Right lobe of liver (tissue), 6 donors: ENCODE results near the gene GABPA. TPM values are rescaled to one million over a fixed set of nuclear protein-coding genes. Genes with fewer than 3 reads are reported as not detected.
"Not testable (repeated sequence)": the region's sequence is repeated elsewhere in the genome, so short reads cannot be mapped to it uniquely, and the experiment has no call there.

Source experiments
- ATAC-seq, 4 donors: fragments of 200-7000 bp; cut with Tn5 transposase; one replicate each; pipeline ENCODE4 v1.9.1; 2020; ENCODE audit warnings: mild to moderate bottlenecking in 4 of 4, moderate library complexity in 4 of 4
- DNase-seq, 3 donors: peaks; one replicate each; pipeline ENCODE4 v3.0.0-alpha.2; 2020
- H3K27ac ChIP-seq, 3 donors: fragments of 200-600 bp; one replicate each; pipeline ENCODE4 v1.8.0; 2022
- H3K27me3 ChIP-seq, 2 donors: fragments of 200-600 bp; one replicate each; pipeline ENCODE4 v1.8.0; 2022
- H3K36me3 ChIP-seq, 4 donors: fragments of 200-600 bp; sonication (generic) in 1 of 4; one replicate each; pipeline versions ENCODE4 v1.5.1 to v1.8.0; 2017 to 2022; ENCODE audit warnings: control low read depth in 1 of 4
- H3K4me1 ChIP-seq, 4 donors: fragments of 200-600 bp; sonication (generic) in 1 of 4; one replicate each; pipeline versions ENCODE4 v1.5.1 to v1.8.0; 2017 to 2022; ENCODE audit warnings: control low read depth in 1 of 4
- H3K4me3 ChIP-seq, 3 donors: fragments of 200-600 bp; one replicate each; pipeline ENCODE4 v1.8.0; 2022
- H3K9me3 ChIP-seq, 4 donors: fragments of 200-600 bp; sonication (generic) in 1 of 4; one replicate each; pipeline versions ENCODE4 v1.5.1 to v1.8.0; 2017 to 2022; ENCODE audit warnings: control low read depth in 1 of 4
- CTCF ChIP-seq, 4 donors: fragments of 200-600 bp in 3 of 4; fragments of 450-650 bp in 1 of 4; IDR thresholded peaks; one replicate each; pipeline versions ENCODE4 v1.5.1 to v1.8.0; 2016 to 2022; ENCODE audit warnings: antibody characterized with exemption in 4 of 4, mild to moderate bottlenecking in 2 of 4
- POLR2A ChIP-seq: fragments of 450-650 bp; IDR thresholded peaks from one replicate; pipeline ENCODE4 v1.6.1; 2017; ENCODE audit warnings: antibody characterized with exemption, mild to moderate bottlenecking
- WGBS: methylation state at CpG from one replicate; pipeline ENCODE4 v1.1.6; 2018; ENCODE audit warnings: low coverage, low lambda C conversion rate; ENCODE audit not compliant: insufficient coverage; ENCODE audit errors: missing lambda C conversion rate; 5-methylcytosine and 5-hydroxymethylcytosine counted together
- intact Hi-C, 2 donors: fragments of 100-400 bp; cut with DNase I; formaldehyde crosslinking; loops; one replicate each; pipeline versions ENCODE4 v1.11.2 to v1.14.1; 2022
- total RNA-seq, 6 experiments: library from RNA; depleted of rRNA in 2 of 6; stranded (reverse); fragments of >200 nt in 2 of 6; fragmentation: NEBNext Ultra II Directional in 3 of 6; extraction: Animal tissue kit (Norgen Biotek cat#: 25700) in 3 of 6; gene quantifications; one replicate each; pipeline versions ENCODE4 v1.1.0 to v1.2.4, GENCODE V29; 2016 to 2023
- donor health status: DM: no; HTN: yes; CAD: no.
- donor health status: DM: no; HTN: no; CAD: no.
- donor health status: DM: no; HTN: no; CAD: no.
- donor health status: DM: no; HTN: yes; CAD: no.
- donor health status: DM: no; HTN: yes; CAD: no.

GABPA gene
- total RNA-seq, 6 experiments from 2014 or later, result 8.4 to 15.2 (median 12.3) TPM

GRCh38 chr21:25776440-25776839 lies 41.7 kb downstream of the GABPA start:
- Histone ChIP-seq H3K27ac (no peak overlapping the region), H3K36me3 (no peaks in the 10 kb centered on the region), H3K9me3 (no peaks in the 10 kb centered on the region), H3K27me3 (no peaks in the 10 kb centered on the region), H3K4me3 (no peak overlapping the region), H3K4me1 (peaks cover 0 to 4% (median 0%) of the 10 kb centered on the region in 4 donors)
- no peak for TF ChIP-seq POLR2A
- no peak for TF ChIP-seq CTCF (IDR thresholded peaks at IDR 0.05)
- DNase-seq, result no peak
- WGBS, result 77% methylated on average over 4 of the region's 4 CpGs
- intact Hi-C loops, result no loop called here
- ATAC-seq, result no peak

- H3K27me3 ChIP-seq, H3K9me3 ChIP-seq, H3K36me3 ChIP-seq, intact Hi-C loops, H3K4me3 ChIP-seq, DNase-seq, H3K4me1 ChIP-seq, H3K27ac ChIP-seq, ATAC-seq: not testable (repeated sequence)
- WGBS, result 70% methylated on average over 2 of the region's 52 CpGs
These were observed 43.5 kb downstream of the GABPA start for GRCh38 chr21:25778126-25778875.

DNA sequence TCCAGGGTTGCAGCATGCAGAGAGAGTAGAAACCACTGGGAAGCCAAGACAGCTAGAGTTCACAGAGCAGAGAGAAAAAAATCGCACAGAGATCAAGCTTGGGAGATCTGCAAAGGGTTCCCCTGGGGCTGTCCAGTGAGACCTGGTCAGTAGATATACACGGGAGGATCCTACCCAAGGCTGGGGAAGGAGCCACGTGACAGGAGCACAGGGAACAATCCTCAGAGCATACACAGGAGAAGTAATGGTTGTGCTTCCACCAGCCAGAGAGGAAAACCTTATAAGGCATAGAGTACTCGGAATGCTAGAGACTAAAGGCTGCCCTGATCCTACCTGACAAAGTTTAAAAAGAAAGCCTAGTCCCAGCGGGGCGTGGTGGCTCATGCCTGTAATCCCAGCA lies 53.9 kb downstream of the GABPA start:
- TF ChIP-seq POLR2A (no peak), CTCF (IDR thresholded peaks at IDR 0.05) (no peak)
- DNase-seq (no peak), ATAC-seq (no peak)
- intact Hi-C loops, result no loop called here
- H3K4me3 ChIP-seq, result no peak overlapping the region
- no peaks in the 10 kb centered on the region for H3K27me3 ChIP-seq
- H3K36me3 ChIP-seq, result no peaks in the 10 kb centered on the region
- H3K4me1 ChIP-seq, result no peaks in the 10 kb centered on the region
- no peak overlapping the region for H3K27ac ChIP-seq
- 64% methylated on average over 6 of the region's 6 CpGs for WGBS
- no peaks in the 10 kb centered on the region for H3K9me3 ChIP-seq

GRCh38 chr21:25790122-25790877 lies 55.5 kb downstream of the GABPA start:
- Histone ChIP-seq H3K27me3 (no peaks in the 10 kb centered on the region), H3K4me3 (peak overlapping the region; percentile 13 to 39 (median 30)), H3K36me3 (no peaks in the 10 kb centered on the region), H3K9me3 (no peaks in the 10 kb centered on the region), H3K27ac (no peak overlapping the region), H3K4me1 (no peaks in the 10 kb centered on the region)
- TF ChIP-seq POLR2A, result no peak
- peak; percentile 37 to 59 (median 46) for TF ChIP-seq CTCF (IDR thresholded peaks at IDR 0.05)
- intact Hi-C loops, result no loop called here
- no peak for DNase-seq
- ATAC-seq, result peak; percentile 89 to 94 (median 92)
- WGBS, result 24% methylated on average over 7 of the region's 7 CpGs

- ATAC-seq (no peak), DNase-seq (no peak)
- Histone ChIP-seq H3K4me3 (peak overlapping the region in 1 of 3 donors; percentile 30), H3K27me3 (no peaks in the 10 kb centered on the region), H3K9me3 (no peaks in the 10 kb centered on the region), H3K4me1 (no peaks in the 10 kb centered on the region), H3K36me3 (no peaks in the 10 kb centered on the region), H3K27ac (no peak overlapping the region)
- TF ChIP-seq CTCF (IDR thresholded peaks at IDR 0.05), result no peak
- no peak for TF ChIP-seq POLR2A
- intact Hi-C loops, result no loop called here
These were observed 56.1 kb downstream of the GABPA start for GRCh38 chr21:25790878-25791204.
